SK-N-SH treated with all-trans-retinoic acid at 6 μM for 48 hours (cell line): ENCODE results near the gene PPP1R12B.

Experiments used
- ATAC-seq: fragments of 200-7000 bp; cut with Tn5 transposase; 3 replicates; pipeline ENCODE4 v1.9.1; 2020; ENCODE audit warnings: mild to moderate bottlenecking, moderate library complexity
- ARNTL ChIP-seq: fragments of 450-650 bp; formaldehyde crosslinking; IDR thresholded peaks from 2 replicates; pipeline ENCODE4 v1.5.0; 2020; ENCODE audit warnings: low read depth, mild to moderate bottlenecking, moderate library complexity, borderline replicate concordance
- BACH2 ChIP-seq: fragments of 250-450 bp; sonication (Bioruptor Pico); IDR thresholded peaks from 2 replicates; pipeline ENCODE4 v1.9.0; 2021; ENCODE audit warnings: mild to moderate bottlenecking, borderline replicate concordance
- CSDC2 ChIP-seq: fragments of 250-450 bp; sonication (Bioruptor Pico); IDR thresholded peaks from 2 replicates; pipeline ENCODE4 v1.5.0; 2020; ENCODE audit warnings: mild to moderate bottlenecking, moderate library complexity
- ESRRG ChIP-seq: fragments of 250-450 bp; sonication (Bioruptor Pico); IDR thresholded peaks from 2 replicates; pipeline ENCODE4 v1.6.1; 2021; ENCODE audit warnings: mild to moderate bottlenecking
- GLIS3 ChIP-seq: fragments of 250-450 bp; sonication (Bioruptor Pico); IDR thresholded peaks from 2 replicates; pipeline ENCODE4 v1.5.0; 2020; ENCODE audit warnings: mild to moderate bottlenecking, moderate library complexity
- ISL1 ChIP-seq: fragments of 250-450 bp; sonication (Bioruptor Pico); IDR thresholded peaks from 2 replicates; pipeline ENCODE4 v2.1.2; 2022; ENCODE audit warnings: mild to moderate bottlenecking, moderate library complexity
- OSR1 ChIP-seq: fragments of 250-450 bp; sonication (Bioruptor Pico); IDR thresholded peaks from 2 replicates; pipeline ENCODE4 v1.8.0; 2022; ENCODE audit warnings: moderate library complexity, mild to moderate bottlenecking, inconsistent platforms
- PPARA ChIP-seq: fragments of 250-450 bp; sonication (Bioruptor Pico); IDR thresholded peaks from 2 replicates; pipeline ENCODE4 v1.5.0; 2020; ENCODE audit warnings: mild to moderate bottlenecking, borderline replicate concordance
- RARB ChIP-seq: fragments of 250-450 bp; sonication (Bioruptor Pico); IDR thresholded peaks from 2 replicates; pipeline ENCODE4 v1.8.0; 2021; ENCODE audit warnings: mild to moderate bottlenecking, moderate library complexity
- SNAI2 ChIP-seq: fragments of 250-450 bp; sonication (Bioruptor Pico); IDR thresholded peaks from 2 replicates; pipeline ENCODE4 v1.5.0; 2020; ENCODE audit warnings: mild to moderate bottlenecking, moderate library complexity
- TCF4 ChIP-seq: fragments of 250-450 bp; sonication (Bioruptor Pico); IDR thresholded peaks from 2 replicates; pipeline ENCODE4 v1.8.0; 2021; ENCODE audit warnings: mild to moderate bottlenecking, moderate library complexity, borderline replicate concordance
- TOX ChIP-seq: fragments of 250-450 bp; sonication (Bioruptor Pico); IDR thresholded peaks from 2 replicates; pipeline ENCODE4 v1.8.0; 2021; ENCODE audit warnings: mild to moderate bottlenecking, moderate library complexity, borderline replicate concordance
- ZC3H10 ChIP-seq: fragments of 250-450 bp; sonication (Bioruptor Pico); IDR thresholded peaks from 2 replicates; pipeline ENCODE4 v1.5.1; 2021; ENCODE audit warnings: mild to moderate bottlenecking, moderate library complexity
- ZFP30 ChIP-seq: fragments of 450-650 bp; formaldehyde crosslinking; IDR thresholded peaks from 2 replicates; pipeline ENCODE4 v1.5.0; 2022; ENCODE audit warnings: mild to moderate bottlenecking, moderate library complexity
- ZNF70 ChIP-seq: fragments of 450-650 bp; formaldehyde crosslinking; IDR thresholded peaks from 2 replicates; pipeline ENCODE4 v1.5.0; 2020; ENCODE audit warnings: mild to moderate bottlenecking, moderate library complexity
- ZNF8 ChIP-seq: fragments of 450-650 bp; formaldehyde crosslinking; IDR thresholded peaks from 2 replicates; pipeline ENCODE4 v1.5.0; 2020; ENCODE audit warnings: mild to moderate bottlenecking, moderate library complexity
- TF ChIP-seq, protein P1 (sequence below): fragments of 250-450 bp; sonication (Bioruptor Pico); IDR thresholded peaks from 2 replicates; pipeline ENCODE4 v1.8.0; 2020; ENCODE audit warnings: mild to moderate bottlenecking, moderate library complexity, borderline replicate concordance
- TF ChIP-seq, protein P2 (sequence below): fragments of 250-450 bp; sonication (Bioruptor Pico); IDR thresholded peaks from 2 replicates; pipeline ENCODE4 v1.5.0; 2020; ENCODE audit warnings: mild to moderate bottlenecking, moderate library complexity
- TF ChIP-seq, protein P3 (sequence below): fragments of 250-450 bp; sonication (Bioruptor Pico); IDR thresholded peaks from 2 replicates; pipeline ENCODE4 v1.5.1; 2021; ENCODE audit warnings: mild to moderate bottlenecking, moderate library complexity

Gene PPP1R12B

DNA sequence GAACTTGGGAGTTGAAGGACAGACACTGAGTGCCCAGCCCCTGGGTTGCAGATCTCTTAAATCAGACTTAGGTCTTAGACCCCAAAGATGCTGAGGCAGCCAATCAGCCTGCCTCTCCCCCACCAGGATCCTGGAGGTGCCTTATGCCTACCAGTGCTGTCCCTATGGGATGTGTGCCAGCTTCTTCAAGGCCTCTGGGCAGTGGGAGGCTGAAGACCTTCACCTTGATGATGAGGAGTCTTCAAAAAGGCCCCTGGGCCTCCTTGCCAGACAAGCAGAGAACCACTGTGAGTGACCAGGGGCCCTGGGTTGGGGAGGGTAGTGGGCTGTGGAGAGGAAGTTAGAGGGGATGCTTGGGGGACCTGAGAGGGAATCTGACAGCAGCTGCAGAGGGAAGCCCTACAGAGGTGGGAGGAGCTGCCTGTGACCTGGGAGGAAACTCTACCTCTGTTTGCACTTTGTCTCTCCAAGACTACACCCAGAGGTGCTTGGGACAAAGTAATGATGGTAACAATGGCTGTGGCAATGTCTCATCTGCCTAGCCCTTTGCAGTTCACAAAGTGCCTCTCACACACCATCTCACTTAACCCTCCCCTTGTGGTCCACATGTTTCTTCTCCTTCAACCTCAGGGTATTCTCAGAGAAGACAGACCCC is 38.3 kb upstream of the PPP1R12B start (continued):
- TF ChIP-seq, protein P1, sequence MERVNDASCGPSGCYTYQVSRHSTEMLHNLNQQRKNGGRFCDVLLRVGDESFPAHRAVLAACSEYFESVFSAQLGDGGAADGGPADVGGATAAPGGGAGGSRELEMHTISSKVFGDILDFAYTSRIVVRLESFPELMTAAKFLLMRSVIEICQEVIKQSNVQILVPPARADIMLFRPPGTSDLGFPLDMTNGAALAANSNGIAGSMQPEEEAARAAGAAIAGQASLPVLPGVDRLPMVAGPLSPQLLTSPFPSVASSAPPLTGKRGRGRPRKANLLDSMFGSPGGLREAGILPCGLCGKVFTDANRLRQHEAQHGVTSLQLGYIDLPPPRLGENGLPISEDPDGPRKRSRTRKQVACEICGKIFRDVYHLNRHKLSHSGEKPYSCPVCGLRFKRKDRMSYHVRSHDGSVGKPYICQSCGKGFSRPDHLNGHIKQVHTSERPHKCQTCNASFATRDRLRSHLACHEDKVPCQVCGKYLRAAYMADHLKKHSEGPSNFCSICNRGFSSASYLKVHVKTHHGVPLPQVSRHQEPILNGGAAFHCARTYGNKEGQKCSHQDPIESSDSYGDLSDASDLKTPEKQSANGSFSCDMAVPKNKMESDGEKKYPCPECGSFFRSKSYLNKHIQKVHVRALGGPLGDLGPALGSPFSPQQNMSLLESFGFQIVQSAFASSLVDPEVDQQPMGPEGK (CRISPR knock-in tag) = no peak
- TF ChIP-seq PPARA (CRISPR knock-in tag) = no peak
- no peak for TF ChIP-seq ZNF70 (CRISPR knock-in tag)

DNA sequence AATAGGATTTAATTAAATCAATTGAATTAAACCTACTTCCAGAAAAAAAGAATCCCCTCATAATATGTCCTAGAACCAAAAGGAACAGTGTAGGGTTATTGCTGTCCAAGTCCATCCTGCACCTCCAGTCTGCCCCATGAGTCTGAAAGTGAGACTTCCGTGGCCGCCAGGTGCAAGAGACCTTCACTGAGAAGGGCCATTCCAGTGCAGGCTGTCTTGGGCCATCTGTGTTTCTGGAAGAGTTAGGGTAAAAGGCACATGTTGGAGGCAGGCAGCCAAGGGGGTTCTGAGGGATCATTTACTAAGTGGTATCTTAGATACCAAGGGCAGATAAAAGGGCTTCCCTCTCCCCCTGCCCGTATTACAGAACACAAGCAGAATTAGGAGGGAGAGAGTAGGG is 37.8 kb upstream of the PPP1R12B start:
- TF ChIP-seq ZC3H10 (CRISPR knock-in tag) (no peak), OSR1 (CRISPR knock-in tag) (no peak), PPARA (CRISPR knock-in tag) (no peak), ISL1 (no peak), ZFP30 (no peak), ZNF8 (no peak), TOX (CRISPR knock-in tag) (no peak)
- TF ChIP-seq, protein P2, sequence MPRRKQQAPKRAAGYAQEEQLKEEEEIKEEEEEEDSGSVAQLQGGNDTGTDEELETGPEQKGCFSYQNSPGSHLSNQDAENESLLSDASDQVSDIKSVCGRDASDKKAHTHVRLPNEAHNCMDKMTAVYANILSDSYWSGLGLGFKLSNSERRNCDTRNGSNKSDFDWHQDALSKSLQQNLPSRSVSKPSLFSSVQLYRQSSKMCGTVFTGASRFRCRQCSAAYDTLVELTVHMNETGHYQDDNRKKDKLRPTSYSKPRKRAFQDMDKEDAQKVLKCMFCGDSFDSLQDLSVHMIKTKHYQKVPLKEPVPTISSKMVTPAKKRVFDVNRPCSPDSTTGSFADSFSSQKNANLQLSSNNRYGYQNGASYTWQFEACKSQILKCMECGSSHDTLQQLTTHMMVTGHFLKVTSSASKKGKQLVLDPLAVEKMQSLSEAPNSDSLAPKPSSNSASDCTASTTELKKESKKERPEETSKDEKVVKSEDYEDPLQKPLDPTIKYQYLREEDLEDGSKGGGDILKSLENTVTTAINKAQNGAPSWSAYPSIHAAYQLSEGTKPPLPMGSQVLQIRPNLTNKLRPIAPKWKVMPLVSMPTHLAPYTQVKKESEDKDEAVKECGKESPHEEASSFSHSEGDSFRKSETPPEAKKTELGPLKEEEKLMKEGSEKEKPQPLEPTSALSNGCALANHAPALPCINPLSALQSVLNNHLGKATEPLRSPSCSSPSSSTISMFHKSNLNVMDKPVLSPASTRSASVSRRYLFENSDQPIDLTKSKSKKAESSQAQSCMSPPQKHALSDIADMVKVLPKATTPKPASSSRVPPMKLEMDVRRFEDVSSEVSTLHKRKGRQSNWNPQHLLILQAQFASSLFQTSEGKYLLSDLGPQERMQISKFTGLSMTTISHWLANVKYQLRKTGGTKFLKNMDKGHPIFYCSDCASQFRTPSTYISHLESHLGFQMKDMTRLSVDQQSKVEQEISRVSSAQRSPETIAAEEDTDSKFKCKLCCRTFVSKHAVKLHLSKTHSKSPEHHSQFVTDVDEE (CRISPR knock-in tag) = no peak
- ATAC-seq = no peak

DNA sequence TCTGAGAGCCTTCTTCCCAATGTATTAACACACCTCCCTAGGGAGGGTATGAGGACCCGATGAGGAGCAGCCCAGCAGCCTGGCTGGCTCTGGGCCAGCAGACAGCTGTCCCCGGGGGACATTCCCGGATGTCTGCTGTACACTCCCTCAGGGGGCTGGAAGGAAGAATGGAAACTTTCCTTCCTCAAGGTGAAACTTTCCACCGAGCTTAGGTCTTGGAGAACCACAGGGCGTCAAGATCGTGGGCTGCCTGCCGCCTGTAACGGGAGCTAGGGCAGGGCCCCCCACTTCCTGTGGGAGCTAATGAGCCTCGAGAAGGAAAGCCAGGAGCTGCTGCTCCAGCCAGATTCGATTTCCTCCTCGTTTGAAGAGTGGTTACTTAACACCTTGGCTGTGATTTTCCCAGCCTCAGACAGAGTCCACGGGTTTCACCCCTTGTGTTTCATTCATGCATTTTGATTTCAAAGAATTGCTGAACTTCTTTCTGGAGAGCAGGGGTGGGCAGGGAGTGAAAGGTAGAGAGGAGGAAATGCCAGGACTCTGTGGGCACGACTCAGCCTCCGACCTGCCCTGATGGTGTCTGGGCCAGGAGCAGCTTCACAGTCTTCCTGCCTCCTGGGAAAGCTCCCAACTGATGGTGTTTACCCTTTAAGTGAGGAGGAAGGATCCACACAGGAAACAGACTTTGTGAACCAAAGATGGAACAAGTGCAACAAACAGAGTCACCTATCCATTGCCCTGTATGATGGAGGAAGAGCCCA is 36.4 kb upstream of the PPP1R12B start:
- TF ChIP-seq, protein P2 (CRISPR knock-in tag) = no peak
- no peak for TF ChIP-seq BACH2
- TF ChIP-seq OSR1 (CRISPR knock-in tag) = no peak
- TF ChIP-seq ESRRG (CRISPR knock-in tag) = no peak
- no peak for TF ChIP-seq TCF4 (CRISPR knock-in tag)
- no peak for ATAC-seq

DNA sequence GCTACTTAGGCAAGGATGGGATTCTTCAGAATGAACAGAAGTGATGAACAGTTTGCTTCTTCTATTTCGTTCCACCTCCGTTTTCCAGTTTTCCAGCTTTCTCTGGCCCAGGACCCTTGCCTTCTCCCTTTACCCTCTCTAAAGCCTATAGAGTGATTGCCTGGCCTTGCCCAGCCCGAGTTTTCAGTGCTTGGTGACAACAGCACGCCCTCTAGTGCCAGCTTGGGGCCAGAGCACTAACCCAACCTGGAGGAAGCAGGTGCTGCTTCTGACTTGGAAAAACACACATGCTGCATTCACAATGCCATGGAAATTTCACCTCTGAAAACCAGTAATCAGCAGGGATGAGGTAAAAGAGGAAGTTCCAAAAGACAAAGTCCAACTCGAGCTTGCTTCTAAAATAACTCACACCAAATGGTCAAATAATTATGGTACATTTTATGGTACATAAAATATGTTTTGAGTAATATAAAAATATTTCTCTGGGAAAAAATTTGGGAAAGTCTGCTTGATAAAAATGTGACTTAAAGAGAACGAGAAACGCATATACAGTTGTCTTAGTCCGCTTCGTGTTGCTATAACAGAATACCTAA is 32.8 kb upstream of the PPP1R12B start:
- ATAC-seq = peak; percentile 97
- TF ChIP-seq ARNTL (CRISPR knock-in tag) (no peak), TOX (CRISPR knock-in tag) (no peak), OSR1 (CRISPR knock-in tag) (no peak), SNAI2 (CRISPR knock-in tag) (no peak), CSDC2 (CRISPR knock-in tag) (no peak), ISL1 (no peak), ZFP30 (no peak), PPARA (CRISPR knock-in tag) (no peak), ZC3H10 (CRISPR knock-in tag) (no peak), ESRRG (CRISPR knock-in tag) (no peak), BACH2 (no peak), RARB (CRISPR knock-in tag) (no peak), TCF4 (CRISPR knock-in tag) (no peak), GLIS3 (no peak)
- TF ChIP-seq, protein P1 (CRISPR knock-in tag) = no peak
- TF ChIP-seq, protein P2 (CRISPR knock-in tag) = no peak
- TF ChIP-seq, protein P3, sequence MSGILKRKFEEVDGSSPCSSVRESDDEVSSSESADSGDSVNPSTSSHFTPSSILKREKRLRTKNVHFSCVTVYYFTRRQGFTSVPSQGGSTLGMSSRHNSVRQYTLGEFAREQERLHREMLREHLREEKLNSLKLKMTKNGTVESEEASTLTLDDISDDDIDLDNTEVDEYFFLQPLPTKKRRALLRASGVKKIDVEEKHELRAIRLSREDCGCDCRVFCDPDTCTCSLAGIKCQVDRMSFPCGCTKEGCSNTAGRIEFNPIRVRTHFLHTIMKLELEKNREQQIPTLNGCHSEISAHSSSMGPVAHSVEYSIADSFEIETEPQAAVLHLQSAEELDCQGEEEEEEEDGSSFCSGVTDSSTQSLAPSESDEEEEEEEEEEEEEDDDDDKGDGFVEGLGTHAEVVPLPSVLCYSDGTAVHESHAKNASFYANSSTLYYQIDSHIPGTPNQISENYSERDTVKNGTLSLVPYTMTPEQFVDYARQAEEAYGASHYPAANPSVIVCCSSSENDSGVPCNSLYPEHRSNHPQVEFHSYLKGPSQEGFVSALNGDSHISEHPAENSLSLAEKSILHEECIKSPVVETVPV = no peak
